Measurements from ENCODE around the gene TENM3. TPM values are rescaled to one million over a fixed set of nuclear protein-coding genes. Genes with fewer than 3 reads are reported as not detected.

TENM3 gene
- total and polyA plus RNA-seq, 4 donors = 0.05 to 5.5 (median 1.1) TPM; not detected in 1

- Histone ChIP-seq H3K36me3 (ENCODE audit: control insufficient read depth in 1 of 2, insufficient read depth in 2 of 2, low read length in 1 of 2) (no peaks in the 10 kb centered on the region), H3K27ac (ENCODE audit: low read depth in 1 of 2, low read length in 2 of 2) (no peak overlapping the region), H3K27me3 (ENCODE audit: control insufficient read depth in 1 of 2, insufficient read depth in 2 of 2, low read length in 1 of 2) (no peaks in the 10 kb centered on the region), H3K9me3 (ENCODE audit: control insufficient read depth, low read length) (peaks cover 2% of the 10 kb centered on the region), H3K4me3 (ENCODE audit: low read length in 2 of 2) (no peak overlapping the region), H3K4me1 (ENCODE audit: control insufficient read depth in 1 of 2, insufficient read depth in 2 of 2, low read length in 2 of 2) (no peaks in the 10 kb centered on the region)
- no peak for DNase-seq
- WGBS, 2 donors = 91 to 92% methylated on average over 6 of the region's 6 CpGs
- intact Hi-C loops (cut with DNase I) = no loop called here
- no peak for ATAC-seq (ENCODE audit: low FRiP score)
Observed at GRCh38 chr4:182756161-182756690, 513.0 kb downstream of the TENM3 start.

- Histone ChIP-seq H3K27me3 (ENCODE audit: control insufficient read depth in 1 of 2, insufficient read depth in 2 of 2, low read length in 1 of 2) (no peaks in the 10 kb centered on the region), H3K36me3 (ENCODE audit: control insufficient read depth in 1 of 2, insufficient read depth in 2 of 2, low read length in 1 of 2) (no peaks in the 10 kb centered on the region), H3K4me1 (ENCODE audit: control insufficient read depth in 1 of 2, insufficient read depth in 2 of 2, low read length in 2 of 2) (no peaks in the 10 kb centered on the region), H3K4me3 (ENCODE audit: low read length in 2 of 2) (no peak overlapping the region), H3K27ac (ENCODE audit: low read depth in 1 of 2, low read length in 2 of 2) (no peak overlapping the region), H3K9me3 (ENCODE audit: control insufficient read depth, low read length) (peaks cover 2% of the 10 kb centered on the region)
- DNase-seq = no peak
- intact Hi-C loops (cut with DNase I) = no loop called here
- no peak for ATAC-seq (ENCODE audit: low FRiP score)
- 72 to 73% methylated on average over 12 of the region's 12 CpGs for WGBS, 2 donors
Observed at GRCh38 chr4:182758273-182758672, 515.1 kb downstream of the TENM3 start.

- Histone ChIP-seq H3K4me3 (ENCODE audit: low read length in 2 of 2) (no peak overlapping the region), H3K36me3 (ENCODE audit: control insufficient read depth in 1 of 2, insufficient read depth in 2 of 2, low read length in 1 of 2) (no peaks in the 10 kb centered on the region), H3K27ac (ENCODE audit: low read depth in 1 of 2, low read length in 2 of 2) (no peak overlapping the region), H3K27me3 (ENCODE audit: control insufficient read depth in 1 of 2, insufficient read depth in 2 of 2, low read length in 1 of 2) (no peaks in the 10 kb centered on the region), H3K9me3 (ENCODE audit: control insufficient read depth, low read length) (peaks cover 2% of the 10 kb centered on the region), H3K4me1 (ENCODE audit: control insufficient read depth in 1 of 2, insufficient read depth in 2 of 2, low read length in 2 of 2) (no peaks in the 10 kb centered on the region)
- DNase-seq (no peak), ATAC-seq (ENCODE audit: low FRiP score) (no peak)
- 90 to 94% methylated on average over 6 of the region's 6 CpGs for WGBS, 2 donors
- intact Hi-C loops (cut with DNase I) = no loop called here
Observed at GRCh38 chr4:182760551-182761043, 517.4 kb downstream of the TENM3 start.

- no peak for ATAC-seq (ENCODE audit: low FRiP score)
- H3K27me3 ChIP-seq (ENCODE audit: control insufficient read depth in 1 of 2, insufficient read depth in 2 of 2, low read length in 1 of 2) = no peaks in the 10 kb centered on the region
- H3K4me1 ChIP-seq (ENCODE audit: control insufficient read depth in 1 of 2, insufficient read depth in 2 of 2, low read length in 2 of 2) = no peaks in the 10 kb centered on the region
- no peak for DNase-seq
- intact Hi-C loops (cut with DNase I) = no loop called here
- no peak overlapping the region for H3K4me3 ChIP-seq (ENCODE audit: low read length in 2 of 2)
- WGBS, 2 donors = 77 to 87% methylated on average over 4 of the region's 4 CpGs
- H3K36me3 ChIP-seq (ENCODE audit: control insufficient read depth in 1 of 2, insufficient read depth in 2 of 2, low read length in 1 of 2) = no peaks in the 10 kb centered on the region
- H3K9me3 ChIP-seq (ENCODE audit: control insufficient read depth, low read length) = no peaks in the 10 kb centered on the region
- H3K27ac ChIP-seq (ENCODE audit: low read depth in 1 of 2, low read length in 2 of 2) = no peak overlapping the region
Observed at GRCh38 chr4:182764137-182764536, 520.9 kb downstream of the TENM3 start.

GRCh38 chr4:182764642-182765041 lies 521.4 kb downstream of the TENM3 start:
- 88 to 90% methylated on average over 8 of the region's 8 CpGs for WGBS, 2 donors
- Histone ChIP-seq H3K36me3 (ENCODE audit: control insufficient read depth in 1 of 2, insufficient read depth in 2 of 2, low read length in 1 of 2) (no peaks in the 10 kb centered on the region), H3K9me3 (ENCODE audit: control insufficient read depth, low read length) (no peaks in the 10 kb centered on the region), H3K4me1 (ENCODE audit: control insufficient read depth in 1 of 2, insufficient read depth in 2 of 2, low read length in 2 of 2) (no peaks in the 10 kb centered on the region), H3K27ac (ENCODE audit: low read depth in 1 of 2, low read length in 2 of 2) (no peak overlapping the region), H3K4me3 (ENCODE audit: low read length in 2 of 2) (no peak overlapping the region), H3K27me3 (ENCODE audit: control insufficient read depth in 1 of 2, insufficient read depth in 2 of 2, low read length in 1 of 2) (no peaks in the 10 kb centered on the region)
- intact Hi-C loops (cut with DNase I) = no loop called here
- ATAC-seq (ENCODE audit: low FRiP score) (no peak), DNase-seq (no peak)

- intact Hi-C loops (cut with DNase I) = no loop called here
- no peaks in the 10 kb centered on the region for H3K4me1 ChIP-seq (ENCODE audit: control insufficient read depth in 1 of 2, insufficient read depth in 2 of 2, low read length in 2 of 2)
- H3K9me3 ChIP-seq (ENCODE audit: control insufficient read depth, low read length) = no peaks in the 10 kb centered on the region
- 74% methylated on average over 7 of the region's 7 CpGs for WGBS, 2 donors
- ATAC-seq (ENCODE audit: low FRiP score) = no peak
- H3K27ac ChIP-seq (ENCODE audit: low read depth in 1 of 2, low read length in 2 of 2) = no peak overlapping the region
- no peak overlapping the region for H3K4me3 ChIP-seq (ENCODE audit: low read length in 2 of 2)
- DNase-seq = no peak
- H3K27me3 ChIP-seq (ENCODE audit: control insufficient read depth in 1 of 2, insufficient read depth in 2 of 2, low read length in 1 of 2) = no peaks in the 10 kb centered on the region
- no peaks in the 10 kb centered on the region for H3K36me3 ChIP-seq (ENCODE audit: control insufficient read depth in 1 of 2, insufficient read depth in 2 of 2, low read length in 1 of 2)
Observed at GRCh38 chr4:182765987-182766856, 523.0 kb downstream of the TENM3 start.

GRCh38 chr4:182766857-182767250 lies 523.7 kb downstream of the TENM3 start:
- H3K36me3 ChIP-seq (ENCODE audit: control insufficient read depth in 1 of 2, insufficient read depth in 2 of 2, low read length in 1 of 2) = no peaks in the 10 kb centered on the region
- DNase-seq (no peak), ATAC-seq (ENCODE audit: low FRiP score) (no peak)
- H3K9me3 ChIP-seq (ENCODE audit: control insufficient read depth, low read length) = no peaks in the 10 kb centered on the region
- H3K4me1 ChIP-seq (ENCODE audit: control insufficient read depth in 1 of 2, insufficient read depth in 2 of 2, low read length in 2 of 2) = no peaks in the 10 kb centered on the region
- no peak overlapping the region for H3K4me3 ChIP-seq (ENCODE audit: low read length in 2 of 2)
- H3K27me3 ChIP-seq (ENCODE audit: control insufficient read depth in 1 of 2, insufficient read depth in 2 of 2, low read length in 1 of 2) = no peaks in the 10 kb centered on the region
- intact Hi-C loops (cut with DNase I) = no loop called here
- no peak overlapping the region for H3K27ac ChIP-seq (ENCODE audit: low read depth in 1 of 2, low read length in 2 of 2)
- WGBS, 2 donors = 96 to 99% methylated on average over 5 of the region's 5 CpGs

GRCh38 chr4:182768838-182769237 lies 525.6 kb downstream of the TENM3 start:
- Histone ChIP-seq H3K4me1 (ENCODE audit: control insufficient read depth in 1 of 2, insufficient read depth in 2 of 2, low read length in 2 of 2) (no peaks in the 10 kb centered on the region), H3K27me3 (ENCODE audit: control insufficient read depth in 1 of 2, insufficient read depth in 2 of 2, low read length in 1 of 2) (no peaks in the 10 kb centered on the region), H3K4me3 (ENCODE audit: low read length in 2 of 2) (no peak overlapping the region), H3K9me3 (ENCODE audit: control insufficient read depth, low read length) (no peaks in the 10 kb centered on the region), H3K36me3 (ENCODE audit: control insufficient read depth in 1 of 2, insufficient read depth in 2 of 2, low read length in 1 of 2) (no peaks in the 10 kb centered on the region), H3K27ac (ENCODE audit: low read depth in 1 of 2, low read length in 2 of 2) (no peak overlapping the region)
- intact Hi-C loops (cut with DNase I) = no loop called here
- DNase-seq (no peak), ATAC-seq (ENCODE audit: low FRiP score) (no peak)
- WGBS, 2 donors = 86% methylated on average over 4 of the region's 4 CpGs

All from aorta (tissue), 5 donors.